Midbrain (tissue), 1 donor: ENCODE data around the gene RGR.

ENCODE experiments used
- DNase-seq: peaks from one replicate; lab custom pipeline; 2025; lab: John Stamatoyannopoulos, UW

Gene RGR, protein sequence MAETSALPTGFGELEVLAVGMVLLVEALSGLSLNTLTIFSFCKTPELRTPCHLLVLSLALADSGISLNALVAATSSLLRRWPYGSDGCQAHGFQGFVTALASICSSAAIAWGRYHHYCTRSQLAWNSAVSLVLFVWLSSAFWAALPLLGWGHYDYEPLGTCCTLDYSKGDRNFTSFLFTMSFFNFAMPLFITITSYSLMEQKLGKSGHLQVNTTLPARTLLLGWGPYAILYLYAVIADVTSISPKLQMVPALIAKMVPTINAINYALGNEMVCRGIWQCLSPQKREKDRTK

GRCh38 chr10:84244651-84245270 is at the start of gene RGR:
RGR (plus strand) TSS chr10:84245053; CDS start chr10:84245091, 38 bp downstream.
- DNase-seq = peak; percentile 96

GRCh38 chr10:84196083-84196482 is 48.8 kb upstream of the RGR start:
- no peak for DNase-seq

DNA sequence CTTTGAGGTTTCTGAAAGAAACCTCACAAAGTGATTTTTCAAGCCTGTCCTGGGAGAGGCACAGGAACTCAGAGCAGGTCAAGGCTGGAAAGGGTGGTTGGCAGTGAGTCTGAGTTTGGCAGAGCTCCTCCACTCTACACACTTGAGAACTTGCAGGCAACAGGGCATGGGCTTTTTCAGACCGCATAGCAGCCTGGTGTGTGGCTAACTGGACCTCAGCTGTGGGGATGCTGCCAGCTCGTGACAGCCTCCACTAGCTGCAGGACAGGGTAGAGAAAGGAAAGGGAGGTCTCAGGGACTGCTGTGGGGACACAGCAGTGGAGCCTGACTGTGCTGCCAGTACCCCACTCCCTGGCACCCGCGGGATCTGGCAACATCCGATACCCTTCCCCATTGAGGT is 47.9 kb upstream of the RGR start:
- DNase-seq = no peak

DNA sequence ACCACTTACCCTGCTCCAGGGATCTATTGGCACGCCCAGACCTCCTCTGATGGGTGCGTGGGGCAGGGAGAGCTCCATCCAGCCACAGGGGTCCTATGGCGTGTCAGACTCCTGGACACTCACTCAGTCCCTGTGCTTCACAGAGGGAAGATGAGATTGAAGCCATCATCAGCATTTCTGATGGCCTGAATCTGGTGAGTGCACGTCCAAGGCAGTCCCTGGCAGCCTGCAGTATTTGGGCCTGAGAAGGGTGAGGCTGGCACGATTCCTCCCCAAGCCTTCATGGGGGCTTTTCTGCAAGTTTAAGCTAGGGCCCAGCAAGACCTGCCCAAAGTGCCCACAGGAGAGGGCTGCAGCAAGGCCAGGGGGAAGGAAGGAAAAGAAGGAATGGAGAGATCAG is 47.2 kb upstream of the RGR start:
- DNase-seq = no peak

DNA sequence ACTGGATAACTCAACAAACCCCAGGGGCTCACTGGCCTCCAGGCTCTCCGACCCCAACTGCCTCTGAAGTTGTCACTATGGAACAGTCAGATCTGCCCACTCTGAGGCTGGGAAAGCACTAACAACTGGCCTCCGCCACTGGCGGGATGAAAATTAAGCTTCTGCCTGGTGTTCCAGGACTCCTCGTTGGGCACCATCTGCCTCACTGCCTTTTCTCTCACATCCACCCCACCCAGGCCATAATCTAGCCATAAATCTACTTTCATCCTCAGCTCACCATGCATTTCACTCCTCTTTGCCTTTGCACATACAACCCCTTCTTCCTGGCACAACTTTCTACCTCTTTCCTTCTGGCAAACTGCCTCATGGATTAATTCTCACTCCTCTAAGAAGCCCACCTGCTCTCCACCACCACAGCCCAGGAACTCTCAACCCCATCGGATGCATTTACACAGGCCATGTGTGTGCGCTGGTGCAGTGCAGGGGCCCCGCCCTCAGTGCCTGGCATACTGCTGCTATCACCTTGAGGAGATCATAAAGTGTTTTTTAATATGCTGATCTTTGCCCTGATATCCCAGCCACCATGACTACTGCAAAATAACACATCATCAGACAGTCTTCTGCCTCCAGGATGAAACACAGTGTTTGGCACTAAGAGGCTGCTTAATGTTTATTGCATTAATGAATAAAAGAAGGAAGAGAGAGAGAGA is 46.5 kb upstream of the RGR start:
- DNase-seq = no peak

DNA sequence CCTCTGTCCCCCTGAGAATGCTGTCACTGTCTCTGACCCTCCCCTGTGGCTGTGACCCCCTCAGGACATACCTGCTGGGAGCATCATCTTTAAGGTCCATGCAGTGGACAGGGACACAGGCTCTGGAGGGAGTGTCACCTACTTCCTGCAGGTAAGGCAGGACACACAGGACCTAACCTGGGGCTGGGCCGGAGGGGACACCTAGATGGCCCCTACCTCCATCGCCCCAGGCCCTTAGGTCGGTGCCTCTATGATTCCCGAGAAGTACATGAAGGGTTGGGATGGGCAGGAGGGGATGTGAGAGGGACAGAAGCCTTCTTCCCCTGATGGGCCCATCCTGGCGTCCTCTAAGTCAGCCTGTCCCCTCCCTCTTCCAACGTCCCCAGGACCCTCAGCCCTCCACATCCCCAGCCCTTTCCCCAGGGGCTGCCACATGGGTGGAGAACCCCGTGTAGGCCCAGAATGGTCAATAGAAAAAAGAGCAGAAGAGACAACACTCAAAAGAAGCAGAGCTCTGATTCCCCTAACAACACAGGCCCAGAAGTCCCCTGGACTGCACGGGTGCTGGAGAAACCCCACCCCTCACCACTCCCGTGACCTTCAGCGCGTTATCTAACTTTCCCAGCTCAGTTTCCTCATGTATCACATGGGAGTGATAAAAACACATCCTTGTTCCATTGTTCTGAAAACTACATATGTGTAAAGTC is 44.2 kb upstream of the RGR start:
- DNase-seq = no peak

DNA sequence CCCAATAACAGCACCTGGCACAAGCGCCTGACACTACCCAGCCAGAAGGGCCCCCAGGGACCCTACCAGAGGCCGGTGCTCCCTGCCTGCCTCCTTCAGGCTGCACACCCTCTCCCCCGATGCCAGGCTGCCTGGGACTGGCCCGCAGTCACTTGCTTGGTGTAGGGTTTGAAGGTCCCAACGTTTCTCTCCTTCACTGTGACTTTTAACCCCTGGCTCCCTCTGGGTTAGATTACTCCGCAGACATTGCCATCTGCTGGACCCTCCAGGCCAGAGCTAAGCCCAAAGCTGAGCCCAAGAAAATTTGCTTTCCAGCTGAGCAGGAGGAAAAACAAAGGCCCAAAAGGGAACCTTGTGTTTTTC is 43.6 kb upstream of the RGR start:
- no peak for DNase-seq

- no peak for DNase-seq
Measured at GRCh38 chr10:84201682-84202081, 43.2 kb upstream of the RGR start.

DNA sequence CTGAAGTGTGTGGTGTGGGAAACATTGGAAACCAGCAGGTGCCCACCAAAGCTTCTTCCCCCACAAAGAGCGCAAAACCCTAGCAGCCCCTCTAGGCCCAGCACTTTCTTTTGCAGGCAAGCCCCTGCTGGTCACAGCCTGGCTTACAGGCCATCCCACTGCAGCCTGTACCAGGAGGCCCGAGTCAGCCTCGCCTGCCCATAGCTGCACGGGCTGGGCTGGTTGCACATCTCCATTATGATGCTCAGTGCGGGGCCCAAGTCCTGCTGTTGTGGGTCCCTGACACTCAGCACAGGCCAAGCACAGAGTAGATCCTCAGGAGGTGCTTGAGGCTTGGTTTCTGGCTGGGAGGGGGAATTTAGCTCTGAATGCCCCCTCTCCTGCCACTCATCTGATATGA is 42.5 kb upstream of the RGR start:
- DNase-seq = no peak

DNA sequence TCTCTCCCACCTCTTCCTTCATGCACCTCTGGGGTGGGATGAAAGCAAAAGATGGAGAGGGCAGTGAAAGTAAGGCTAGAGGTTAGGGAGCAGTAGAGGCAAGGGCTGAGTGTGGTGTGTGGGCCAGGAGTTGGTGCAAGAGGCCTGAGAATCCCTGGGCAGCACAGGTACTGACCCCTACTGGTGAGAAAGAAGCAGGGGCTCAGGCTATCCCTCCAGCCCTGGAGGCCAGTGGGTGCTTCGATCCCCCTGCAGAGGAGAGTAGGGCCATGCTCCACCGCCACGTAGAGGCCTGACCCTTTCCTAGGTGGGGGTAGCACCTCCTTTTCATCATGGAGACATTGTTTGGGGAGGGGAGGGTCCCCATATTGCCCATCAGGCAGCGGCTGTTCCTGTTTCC is 40.7 kb upstream of the RGR start:
- no peak for DNase-seq

DNA sequence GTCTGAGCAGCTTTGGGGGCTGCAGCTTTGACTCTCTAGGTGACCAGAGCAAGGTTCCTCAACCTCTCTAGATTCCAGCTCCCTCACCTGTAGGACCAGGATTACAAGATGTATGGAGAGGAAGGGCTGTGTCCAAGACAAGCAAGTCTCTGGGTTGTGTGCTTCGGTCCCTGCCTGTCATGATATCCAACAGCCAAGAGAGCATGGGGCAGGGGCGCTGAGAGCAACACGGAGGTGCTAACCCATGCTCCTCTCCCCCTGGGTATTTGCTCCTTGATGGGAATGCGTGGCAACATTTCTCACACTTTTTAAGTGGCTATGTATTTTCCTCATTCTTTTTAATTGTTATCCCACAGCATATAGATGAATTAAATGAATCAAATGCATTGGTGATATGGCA is 40.2 kb upstream of the RGR start:
- DNase-seq = no peak

DNA sequence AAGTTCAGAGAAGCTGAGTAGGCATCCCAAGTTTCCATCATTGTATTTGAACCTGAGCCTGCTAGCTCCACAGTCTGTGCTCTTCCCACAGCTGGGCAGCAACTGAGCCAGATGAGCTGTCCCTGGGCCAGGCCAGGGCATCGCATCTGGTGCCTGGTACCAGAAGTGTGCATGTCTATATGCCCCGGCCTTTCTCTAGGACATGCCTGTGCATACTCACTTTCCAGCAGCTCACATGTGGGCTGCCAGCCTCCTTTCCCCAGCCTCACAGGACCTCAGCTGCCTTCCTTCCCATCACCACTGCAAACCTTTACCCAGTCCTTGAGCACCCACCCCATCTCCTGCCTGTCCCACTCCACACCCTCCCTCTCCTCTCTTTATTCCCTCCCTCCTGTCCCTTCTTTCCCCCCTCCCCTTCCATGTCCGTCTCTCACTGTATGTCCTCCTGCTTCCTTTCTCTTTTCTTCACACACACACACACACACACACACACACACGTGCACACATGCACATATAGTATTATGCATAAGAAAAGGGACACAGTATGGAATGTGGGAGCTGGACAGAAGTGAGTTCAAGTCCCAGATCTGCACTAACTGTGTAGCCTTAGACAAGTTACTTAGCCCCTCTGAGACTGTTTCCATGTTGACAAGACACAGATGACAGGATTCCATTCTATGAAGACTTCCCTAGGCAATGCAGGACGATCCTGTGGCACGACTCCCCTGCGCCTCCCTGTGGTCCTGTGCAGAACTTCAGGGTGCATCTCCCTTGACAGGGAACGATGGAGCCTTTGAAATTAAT is 39.6 kb upstream of the RGR start:
- DNase-seq = peak; percentile 61

- DNase-seq = no peak
Measured at GRCh38 chr10:84205853-84206525, 38.9 kb upstream of the RGR start.

- DNase-seq = no peak
Measured at GRCh38 chr10:84208023-84208422, 36.8 kb upstream of the RGR start.

GRCh38 chr10:84211566-84211965 is 33.3 kb upstream of the RGR start:
- DNase-seq = no peak

- DNase-seq = no peak
Measured at GRCh38 chr10:84212014-84212413, 32.8 kb upstream of the RGR start.

DNA sequence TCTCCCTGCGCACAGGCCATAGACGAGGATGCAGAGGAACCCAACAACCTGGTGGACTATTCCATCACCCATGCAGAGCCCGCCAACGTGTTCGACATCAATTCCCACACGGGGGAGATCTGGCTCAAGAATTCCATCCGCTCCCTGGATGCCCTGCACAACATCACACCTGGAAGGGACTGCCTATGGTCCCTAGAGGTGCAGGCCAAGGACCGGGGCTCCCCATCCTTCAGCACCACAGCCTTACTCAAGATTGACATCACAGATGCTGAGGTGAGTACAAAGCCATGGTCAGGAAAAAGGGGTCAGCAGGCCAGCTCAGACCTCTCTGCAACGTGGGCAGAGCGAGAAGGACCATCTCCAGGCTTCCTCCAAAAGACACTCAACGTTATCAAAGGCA is 31.8 kb upstream of the RGR start:
- no peak for DNase-seq

- no peak for DNase-seq
Measured at GRCh38 chr10:84214046-84214572, 30.7 kb upstream of the RGR start.

GRCh38 chr10:84214612-84215235 is 30.1 kb upstream of the RGR start:
- no peak for DNase-seq

GRCh38 chr10:84216834-84217233 is 28.0 kb upstream of the RGR start:
- no peak for DNase-seq

- no peak for DNase-seq
Measured at GRCh38 chr10:84217746-84218145, 27.1 kb upstream of the RGR start.
